ENCODE results near the gene DUT. TPM values are rescaled to one million over a fixed set of nuclear protein-coding genes. Genes with fewer than 3 reads are reported as not detected.

The DUT gene
- 100 to 1,000 TPM; 126 to 258 TPM for total RNA-seq

DNA sequence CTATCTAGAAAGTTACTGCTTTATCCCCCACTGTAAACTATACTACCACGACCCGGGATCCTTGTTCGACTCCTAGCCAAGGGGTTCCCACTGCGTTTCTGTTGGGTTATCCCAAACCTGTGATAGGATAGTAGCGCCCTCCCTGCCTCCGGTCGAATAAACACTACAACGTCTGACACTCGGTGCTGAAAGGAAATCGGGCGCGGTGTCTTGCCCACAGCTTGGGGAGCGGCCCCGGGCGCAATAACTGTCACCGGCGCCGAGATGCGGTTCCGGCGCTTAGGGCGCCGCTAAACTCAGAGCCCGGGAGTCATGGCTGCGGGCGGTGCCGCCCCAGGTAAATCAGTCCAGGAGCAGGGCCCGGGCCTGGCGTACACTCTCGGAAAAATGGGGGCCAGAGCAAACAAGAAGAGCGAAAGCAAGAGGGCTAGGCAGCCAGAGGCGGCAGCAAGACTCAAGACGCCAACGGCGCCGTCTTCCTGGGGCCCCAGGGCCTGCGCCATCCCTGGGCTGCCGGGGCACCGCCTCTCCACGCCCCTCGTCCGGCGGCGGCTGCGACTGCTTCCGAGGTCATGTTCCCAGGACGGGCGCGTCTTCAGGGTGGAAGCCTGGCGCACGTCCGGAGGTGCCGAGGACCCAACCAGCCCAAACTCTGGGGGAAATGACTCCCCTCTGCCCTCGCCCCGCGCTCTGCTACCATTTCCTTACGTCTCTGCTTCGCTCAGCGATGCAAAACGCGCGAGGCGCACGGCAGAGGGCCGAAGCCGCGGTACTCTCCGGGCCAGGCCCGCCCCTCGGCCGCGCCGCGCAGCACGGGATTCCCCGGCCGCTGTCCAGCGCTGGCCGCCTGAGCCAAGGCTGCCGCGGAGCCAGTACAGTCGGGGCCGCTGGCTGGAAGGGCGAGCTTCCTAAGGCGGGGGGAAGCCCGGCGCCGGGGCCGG lies at the start of gene DUT:
Gene DUT (plus strand): TSS at position 575 of the 941 bp plus-strand sequence. CDS start 87 bp downstream, at position 662.
- H3K4me1 Mint-ChIP-seq (ENCODE audit: low read depth in 2 of 2): peaks cover 19 to 37% of the 10 kb centered on the region in 2 donors
- DNase-seq (ENCODE audit: low spot score) (peak; percentile 88), ATAC-seq (peak; percentile 88 to 94)
- peak within 1 kb of the TSS; percentile 99 for H3K4me3 Mint-ChIP-seq
- peaks cover 34% of the 10 kb centered on the region for H3K36me3 Mint-ChIP-seq
- H3K27me3 Mint-ChIP-seq: no peaks in the 10 kb centered on the region
- no peaks in the 10 kb centered on the region for H3K9me3 Mint-ChIP-seq
- peak within 1 kb of the TSS; percentile 97 to 98 for H3K27ac Mint-ChIP-seq

GRCh38 chr15:48281674-48282073 lies 49.6 kb upstream of the DUT start:
- no peak overlapping the region for H3K4me3 Mint-ChIP-seq
- H3K27me3 Mint-ChIP-seq: peaks cover 13 to 19% of the 10 kb centered on the region in 2 donors
- no peaks in the 10 kb centered on the region for H3K36me3 Mint-ChIP-seq
- H3K9me3 Mint-ChIP-seq: no peaks in the 10 kb centered on the region
- H3K27ac Mint-ChIP-seq: no peak overlapping the region
- H3K4me1 Mint-ChIP-seq (ENCODE audit: low read depth in 2 of 2): peaks cover 0 to 6% of the 10 kb centered on the region in 2 donors
- no peak for ATAC-seq
- no peak for DNase-seq (ENCODE audit: low spot score)

- ATAC-seq: no peak
- H3K9me3 Mint-ChIP-seq: no peaks in the 10 kb centered on the region
- DNase-seq (ENCODE audit: low spot score): no peak
- H3K27me3 Mint-ChIP-seq: peaks cover 13 to 19% of the 10 kb centered on the region in 2 donors
- H3K27ac Mint-ChIP-seq: no peak overlapping the region
- H3K4me3 Mint-ChIP-seq: no peak overlapping the region
- no peaks in the 10 kb centered on the region for H3K36me3 Mint-ChIP-seq
- peaks cover 0 to 6% of the 10 kb centered on the region in 2 donors for H3K4me1 Mint-ChIP-seq (ENCODE audit: low read depth in 2 of 2)
These were observed 49.0 kb upstream of the DUT start for GRCh38 chr15:48282216-48282615.

GRCh38 chr15:48283396-48284145 lies 47.7 kb upstream of the DUT start:
- no peak for ATAC-seq
- Mint-ChIP-seq H3K27ac (no peak overlapping the region), H3K27me3 (peaks cover 13 to 19% of the 10 kb centered on the region in 2 donors)

DNA sequence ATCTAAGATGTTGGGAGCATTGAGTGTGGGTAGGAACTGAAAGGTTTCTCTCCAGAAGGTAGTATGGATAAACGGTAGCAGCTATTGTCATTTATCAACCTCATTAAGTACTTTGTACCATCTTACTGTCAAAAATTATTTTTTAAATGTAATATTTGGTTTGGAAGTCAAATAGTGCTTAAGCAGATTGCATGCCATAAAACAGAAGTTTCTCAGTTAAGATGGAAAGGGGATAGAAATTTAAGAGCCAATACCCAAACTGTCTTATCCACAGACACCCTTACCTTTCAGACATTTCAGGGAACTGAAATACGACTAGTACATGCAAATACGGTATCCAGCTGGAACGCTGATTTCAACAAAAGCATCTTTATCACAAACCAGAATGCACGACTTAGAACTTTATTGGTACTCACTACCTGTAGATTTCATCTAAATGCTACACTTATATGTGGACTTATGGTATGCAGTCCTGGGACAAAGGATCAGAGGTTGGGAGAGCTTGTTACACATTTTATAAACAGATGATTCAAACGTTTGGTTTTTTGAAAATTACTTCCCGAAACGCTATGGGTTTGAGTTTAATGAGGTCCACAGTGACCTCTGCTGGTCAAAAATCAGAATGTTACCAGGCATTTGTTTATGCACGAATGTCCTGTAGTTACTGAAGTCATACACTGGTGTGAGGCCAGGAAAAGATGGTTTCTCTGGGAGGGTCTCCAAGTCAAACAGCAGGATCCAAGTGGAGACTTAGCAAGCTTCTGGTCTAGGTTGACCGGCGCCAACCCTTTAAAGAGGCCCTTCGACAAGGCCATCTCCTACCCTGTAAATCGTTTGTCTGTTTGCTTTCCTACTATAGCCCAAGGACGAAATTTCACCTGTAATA lies 45.7 kb upstream of the DUT start:
- no peak overlapping the region for H3K4me3 Mint-ChIP-seq
- H3K27ac Mint-ChIP-seq: no peak overlapping the region
- H3K9me3 Mint-ChIP-seq: no peaks in the 10 kb centered on the region
- peaks cover 13 to 14% of the 10 kb centered on the region in 2 donors for H3K27me3 Mint-ChIP-seq
- ATAC-seq: peak in 1 of 2 donors; percentile 70
- H3K4me1 Mint-ChIP-seq (ENCODE audit: low read depth in 2 of 2): peaks cover 0 to 6% of the 10 kb centered on the region in 2 donors
- no peak for DNase-seq (ENCODE audit: low spot score)
- no peaks in the 10 kb centered on the region for H3K36me3 Mint-ChIP-seq

More at GRCh38 chr15:48283396-48284145, 47.7 kb upstream of the DUT start:
- Mint-ChIP-seq H3K4me3 (no peak overlapping the region), H3K36me3 (no peaks in the 10 kb centered on the region), H3K4me1 (ENCODE audit: low read depth in 2 of 2) (peaks cover 0 to 6% of the 10 kb centered on the region in 2 donors), H3K9me3 (no peaks in the 10 kb centered on the region)
- no peak for DNase-seq (ENCODE audit: low spot score)

- Mint-ChIP-seq H3K4me1 (ENCODE audit: low read depth in 2 of 2) (peaks cover 5 to 14% of the 10 kb centered on the region in 2 donors), H3K27ac (no peak overlapping the region), H3K27me3 (peaks cover 5 to 6% of the 10 kb centered on the region in 2 donors), H3K4me3 (no peak overlapping the region), H3K36me3 (no peaks in the 10 kb centered on the region), H3K9me3 (no peaks in the 10 kb centered on the region)
- no peak for DNase-seq (ENCODE audit: low spot score)
- no peak for ATAC-seq
These were observed 41.6 kb upstream of the DUT start for GRCh38 chr15:48289628-48290027.

- peaks cover 7 to 8% of the 10 kb centered on the region in 2 donors for H3K27me3 Mint-ChIP-seq
- peak; percentile 74 to 77 for ATAC-seq
- H3K36me3 Mint-ChIP-seq: no peaks in the 10 kb centered on the region
These were observed 38.8 kb upstream of the DUT start for GRCh38 chr15:48292458-48292857.

GRCh38 chr15:48297668-48298067 lies 33.6 kb upstream of the DUT start:
- H3K27ac Mint-ChIP-seq: no peak overlapping the region
- peaks cover 7 to 8% of the 10 kb centered on the region in 2 donors for H3K27me3 Mint-ChIP-seq
- no peak overlapping the region for H3K4me3 Mint-ChIP-seq
- H3K4me1 Mint-ChIP-seq (ENCODE audit: low read depth in 2 of 2): peaks cover 0 to 2% of the 10 kb centered on the region in 2 donors
- ATAC-seq (no peak), DNase-seq (ENCODE audit: low spot score) (no peak)
- H3K36me3 Mint-ChIP-seq: no peaks in the 10 kb centered on the region
- H3K9me3 Mint-ChIP-seq: no peaks in the 10 kb centered on the region

More at GRCh38 chr15:48292458-48292857, 38.8 kb upstream of the DUT start:
- Mint-ChIP-seq H3K4me1 (ENCODE audit: low read depth in 2 of 2) (peaks cover 5 to 7% of the 10 kb centered on the region in 2 donors), H3K27ac (peak overlapping the region in 1 of 2 donors; percentile 71), H3K9me3 (no peaks in the 10 kb centered on the region), H3K4me3 (no peak overlapping the region)
- no peak for DNase-seq (ENCODE audit: low spot score)

GRCh38 chr15:48298914-48299313 lies 32.3 kb upstream of the DUT start:
- Mint-ChIP-seq H3K9me3 (no peaks in the 10 kb centered on the region), H3K27ac (no peak overlapping the region), H3K36me3 (no peaks in the 10 kb centered on the region)

GRCh38 chr15:48300038-48300437 lies 31.2 kb upstream of the DUT start:
- DNase-seq (ENCODE audit: low spot score) (no peak), ATAC-seq (no peak)

More at GRCh38 chr15:48298914-48299313, 32.3 kb upstream of the DUT start:
- no peaks in the 10 kb centered on the region for H3K4me1 Mint-ChIP-seq (ENCODE audit: low read depth in 2 of 2)
- ATAC-seq: no peak
- no peak for DNase-seq (ENCODE audit: low spot score)
- H3K4me3 Mint-ChIP-seq: no peak overlapping the region
- peaks cover 7 to 8% of the 10 kb centered on the region in 2 donors for H3K27me3 Mint-ChIP-seq

DNA sequence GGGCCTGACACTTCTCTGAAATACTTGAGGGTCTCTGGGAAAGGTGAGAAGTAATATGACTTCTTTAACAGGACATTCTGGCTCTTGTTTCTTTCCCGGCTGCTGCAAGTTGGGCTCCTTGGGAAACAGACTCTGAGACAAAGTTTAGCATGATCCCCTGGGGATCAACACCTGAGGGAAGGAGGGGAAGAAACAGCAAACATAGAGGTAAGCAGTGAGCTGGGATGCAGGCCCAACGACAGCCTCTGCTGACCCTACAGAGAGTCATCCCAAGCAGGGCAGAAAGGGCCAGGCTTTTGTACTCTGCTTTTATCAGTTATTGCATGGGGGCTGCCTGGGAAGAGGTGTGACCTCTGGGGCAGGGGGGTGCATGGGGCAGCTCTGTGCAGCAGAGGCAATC lies 26.8 kb upstream of the DUT start:
- H3K9me3 Mint-ChIP-seq: no peaks in the 10 kb centered on the region
- no peak for ATAC-seq
- peaks cover 2 to 7% of the 10 kb centered on the region in 2 donors for H3K27me3 Mint-ChIP-seq
- H3K4me1 Mint-ChIP-seq (ENCODE audit: low read depth in 2 of 2): no peaks in the 10 kb centered on the region
- no peak overlapping the region for H3K27ac Mint-ChIP-seq
- no peak for DNase-seq (ENCODE audit: low spot score)
- no peak overlapping the region for H3K4me3 Mint-ChIP-seq
- H3K36me3 Mint-ChIP-seq: no peaks in the 10 kb centered on the region

More at GRCh38 chr15:48300038-48300437, 31.2 kb upstream of the DUT start:
- Mint-ChIP-seq H3K4me3 (no peak overlapping the region), H3K4me1 (ENCODE audit: low read depth in 2 of 2) (no peaks in the 10 kb centered on the region), H3K27ac (no peak overlapping the region), H3K9me3 (no peaks in the 10 kb centered on the region), H3K36me3 (no peaks in the 10 kb centered on the region), H3K27me3 (peaks cover 6% of the 10 kb centered on the region in 2 donors)

DNA sequence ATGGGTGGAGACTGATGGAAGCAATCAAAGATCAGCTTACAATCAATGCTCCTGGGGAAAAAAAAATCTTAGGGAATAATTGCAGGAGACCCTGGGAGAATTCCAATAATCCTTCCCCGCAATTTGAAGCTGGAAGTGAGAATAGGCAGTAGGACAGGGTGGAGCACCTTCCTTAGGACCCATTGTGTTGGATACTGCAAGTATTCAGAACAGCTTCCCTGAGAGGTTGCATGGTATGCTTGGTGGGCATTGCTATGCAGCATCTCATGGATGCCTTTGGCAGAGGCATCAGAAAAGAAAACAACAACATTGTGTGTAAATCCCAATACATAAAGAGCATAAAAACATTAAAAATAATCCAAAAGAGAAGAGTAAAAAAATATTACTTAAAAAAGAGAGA lies 24.6 kb upstream of the DUT start:
- ATAC-seq: no peak
- H3K27ac Mint-ChIP-seq: no peak overlapping the region
- no peaks in the 10 kb centered on the region for H3K9me3 Mint-ChIP-seq

GRCh38 chr15:48307586-48307985 lies 23.6 kb upstream of the DUT start:
- Mint-ChIP-seq H3K36me3 (no peaks in the 10 kb centered on the region), H3K4me1 (ENCODE audit: low read depth in 2 of 2) (no peaks in the 10 kb centered on the region), H3K27me3 (peaks cover 2 to 7% of the 10 kb centered on the region in 2 donors), H3K9me3 (no peaks in the 10 kb centered on the region), H3K27ac (no peak overlapping the region), H3K4me3 (no peak overlapping the region)
- DNase-seq (ENCODE audit: low spot score) (no peak), ATAC-seq (no peak)

More for the DNA sequence above, 24.6 kb upstream of the DUT start:
- H3K27me3 Mint-ChIP-seq: peaks cover 2 to 7% of the 10 kb centered on the region in 2 donors
- no peaks in the 10 kb centered on the region for H3K4me1 Mint-ChIP-seq (ENCODE audit: low read depth in 2 of 2)
- H3K4me3 Mint-ChIP-seq: no peak overlapping the region
- no peak for DNase-seq (ENCODE audit: low spot score)
- no peaks in the 10 kb centered on the region for H3K36me3 Mint-ChIP-seq

All from natural killer cell treated with Interleukin-12 subunit alpha and Interleukin-12 subunit beta and Interleukin-15 and Interleukin-18, amount 100 ng/mL, for 72 hours (primary cell).